Measurements from ENCODE around the gene MVP.
"Not testable (repeated sequence)": the region's sequence is repeated elsewhere in the genome, so short reads cannot be mapped to it uniquely, and the experiment has no call there.

The MVP gene

GRCh38 chr16:29815793-29816693, 4.2 kb upstream of the MVP start, which contains the start of gene PAGR1:
TSS of gene PAGR1 (plus strand) at chr16:29816152. CDS start at chr16:29816526, 374 bp downstream.
- DNase-seq (ENCODE audit: low spot score), result peak; percentile 99

DNA sequence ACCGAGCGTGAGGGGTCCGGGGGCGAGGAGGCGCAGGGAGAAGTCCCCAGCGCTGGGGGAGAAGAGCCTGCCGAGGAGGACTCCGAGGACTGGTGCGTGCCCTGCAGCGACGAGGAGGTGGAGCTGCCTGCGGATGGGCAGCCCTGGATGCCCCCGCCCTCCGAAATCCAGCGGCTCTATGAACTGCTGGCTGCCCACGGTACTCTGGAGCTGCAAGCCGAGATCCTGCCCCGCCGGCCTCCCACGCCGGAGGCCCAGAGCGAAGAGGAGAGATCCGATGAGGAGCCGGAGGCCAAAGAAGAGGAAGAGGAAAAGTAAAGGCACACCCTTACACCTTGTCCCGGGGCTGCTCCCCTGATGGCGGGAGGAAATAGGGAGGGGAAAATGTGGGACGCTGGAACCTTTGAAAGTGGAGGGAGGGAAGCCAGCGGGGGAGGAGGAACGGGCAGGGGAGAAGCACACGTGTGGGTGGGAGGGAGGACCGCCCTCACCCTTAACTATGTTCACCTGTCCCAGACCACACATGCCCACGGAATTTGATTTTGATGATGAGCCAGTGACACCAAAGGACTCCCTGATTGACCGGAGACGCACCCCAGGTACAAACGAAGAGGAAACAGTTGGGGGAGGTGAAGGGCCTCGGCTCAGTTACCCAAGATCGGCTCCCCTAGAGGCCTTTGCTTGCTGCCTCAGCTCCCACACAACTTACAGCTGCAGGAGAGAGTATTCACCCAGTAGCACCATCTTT, 3.4 kb upstream of the MVP start:
- DNase-seq (ENCODE audit: low spot score), result no peak

GRCh38 chr16:29818082-29818481, 2.2 kb upstream of the MVP start:
- no peak for DNase-seq (ENCODE audit: low spot score)

DNA sequence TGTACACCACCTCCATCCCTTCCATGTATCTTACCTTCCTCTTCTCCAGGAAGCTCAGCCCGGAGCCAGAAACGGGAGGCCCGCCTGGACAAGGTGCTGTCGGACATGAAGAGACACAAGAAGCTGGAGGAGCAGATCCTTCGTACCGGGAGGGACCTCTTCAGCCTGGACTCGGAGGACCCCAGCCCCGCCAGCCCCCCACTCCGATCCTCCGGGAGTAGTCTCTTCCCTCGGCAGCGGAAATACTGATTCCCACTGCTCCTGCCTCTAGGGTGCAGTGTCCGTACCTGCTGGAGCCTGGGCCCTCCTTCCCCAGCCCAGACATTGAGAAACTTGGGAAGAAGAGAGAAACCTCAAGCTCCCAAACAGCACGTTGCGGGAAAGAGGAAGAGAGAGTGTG, 756 bp upstream of the MVP start:
- no peak for DNase-seq (ENCODE audit: low spot score)

DNA sequence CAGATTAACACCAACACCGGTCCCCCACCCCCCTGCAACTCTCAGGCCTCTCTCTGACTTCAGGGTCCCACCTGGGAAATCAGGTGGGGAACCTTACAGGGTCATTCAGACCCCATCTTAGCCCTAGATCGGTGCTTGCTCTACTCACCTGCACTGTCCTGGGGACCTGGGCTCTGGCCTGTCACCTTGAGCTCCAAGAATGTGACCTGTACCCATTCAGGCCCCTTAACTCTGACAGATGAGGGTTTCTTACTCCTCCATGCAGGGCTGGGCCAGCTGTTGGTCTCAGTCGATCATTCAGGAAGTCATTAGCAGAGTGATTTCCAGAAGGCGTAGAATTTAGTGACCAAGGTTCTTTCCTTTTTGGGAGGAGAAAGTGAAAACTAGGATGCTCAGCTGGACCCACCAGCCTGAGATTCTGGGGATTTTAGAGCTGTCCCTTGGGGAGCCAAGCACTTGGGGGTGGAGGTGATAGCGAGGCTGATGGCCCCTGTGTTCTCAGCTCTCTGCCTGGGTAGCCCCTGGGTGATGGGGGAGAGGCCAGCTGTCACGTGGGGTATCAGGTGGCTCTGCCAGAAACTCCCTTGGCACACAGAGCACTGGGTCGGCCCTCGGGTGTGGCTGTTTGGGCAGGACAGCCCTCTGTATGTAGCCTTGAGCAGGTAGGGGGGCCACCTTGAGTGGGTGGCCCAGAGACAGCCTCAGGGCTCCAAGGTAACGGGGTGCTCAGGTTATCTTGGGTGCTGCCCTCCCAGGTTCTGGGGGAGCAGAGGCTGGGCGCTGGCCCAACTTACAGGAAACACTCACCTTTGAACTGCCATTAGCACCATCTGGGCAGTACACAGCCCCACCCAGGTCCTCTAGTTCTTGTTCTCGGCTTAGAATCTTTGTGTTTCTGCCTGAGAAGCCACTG, 724 bp downstream of the MVP start:
- DNase-seq (ENCODE audit: low spot score), result no peak

GRCh38 chr16:29821643-29822115, 1.4 kb downstream of the MVP start:
- no peak for DNase-seq (ENCODE audit: low spot score)

GRCh38 chr16:29824589-29825144, 4.4 kb downstream of the MVP start:
- no peak for DNase-seq (ENCODE audit: low spot score)

DNA sequence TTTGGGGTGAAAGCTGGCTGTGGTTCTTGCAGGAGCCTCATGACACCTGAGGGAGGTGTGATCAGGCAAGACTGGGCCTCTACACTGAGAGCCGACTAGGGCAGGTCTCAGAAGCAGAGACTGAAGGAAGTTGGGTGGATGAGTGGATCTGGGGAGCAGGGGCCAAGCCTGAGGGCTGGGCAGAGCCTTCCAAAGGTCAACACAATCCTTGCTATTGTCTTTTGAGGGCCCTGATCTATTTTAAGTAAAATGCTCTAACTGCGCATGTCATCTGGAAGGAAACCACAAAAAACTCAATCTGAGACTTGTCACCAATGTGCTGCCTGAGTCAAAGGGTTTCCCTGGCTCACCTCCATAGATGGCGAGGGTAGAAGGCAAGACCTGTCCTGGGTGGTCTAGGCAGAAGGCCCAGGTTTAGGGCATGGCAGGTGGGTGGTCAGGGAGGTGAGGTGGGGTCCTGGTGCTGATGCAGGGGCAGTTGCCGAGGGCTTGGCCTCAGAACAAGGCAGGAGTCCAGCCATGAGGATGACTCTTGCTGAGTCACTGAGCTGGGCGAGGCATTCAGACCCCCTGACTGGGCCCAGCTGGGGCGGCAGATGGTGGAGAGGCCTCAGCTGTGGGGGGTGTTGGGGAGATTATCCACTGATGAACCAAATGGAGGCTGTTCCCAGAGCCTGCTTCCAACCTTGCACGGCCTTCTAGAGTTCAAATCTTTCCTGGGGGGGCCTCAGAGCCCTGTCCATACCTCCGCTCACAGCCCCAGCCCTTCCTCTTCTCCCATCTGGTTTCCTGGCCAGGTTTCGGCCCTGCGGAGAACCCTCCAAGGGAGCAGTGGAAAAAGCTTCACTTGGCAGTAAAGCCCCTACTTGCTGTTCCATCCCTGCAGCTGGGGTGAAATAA, 5.1 kb downstream of the MVP start:
- peak; percentile 77 for DNase-seq (ENCODE audit: low spot score)

DNA sequence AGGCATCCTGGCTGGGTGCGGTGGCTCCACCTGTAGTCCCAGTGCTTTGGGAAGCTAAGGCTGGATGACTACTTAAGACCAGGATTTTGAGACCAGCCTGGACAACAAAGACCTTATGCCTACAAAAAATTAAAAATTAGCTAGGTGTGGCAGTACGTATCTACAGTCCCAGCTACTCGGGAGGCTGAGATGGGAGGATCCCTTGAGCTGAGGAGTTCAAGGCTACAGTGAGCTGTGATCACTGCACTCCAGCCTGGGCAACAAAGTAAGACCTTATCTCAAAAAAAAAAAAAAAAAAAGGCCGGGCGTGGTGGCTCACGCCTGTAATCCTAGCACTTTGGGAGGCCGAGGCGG, 6.1 kb downstream of the MVP start:
- no peak for DNase-seq (ENCODE audit: low spot score)

- no peak for DNase-seq (ENCODE audit: low spot score)
Observed at GRCh38 chr16:29830774-29831173, 10.5 kb downstream of the MVP start.

GRCh38 chr16:29831490-29831889, 11.2 kb downstream of the MVP start:
- DNase-seq (ENCODE audit: low spot score), result no peak

DNA sequence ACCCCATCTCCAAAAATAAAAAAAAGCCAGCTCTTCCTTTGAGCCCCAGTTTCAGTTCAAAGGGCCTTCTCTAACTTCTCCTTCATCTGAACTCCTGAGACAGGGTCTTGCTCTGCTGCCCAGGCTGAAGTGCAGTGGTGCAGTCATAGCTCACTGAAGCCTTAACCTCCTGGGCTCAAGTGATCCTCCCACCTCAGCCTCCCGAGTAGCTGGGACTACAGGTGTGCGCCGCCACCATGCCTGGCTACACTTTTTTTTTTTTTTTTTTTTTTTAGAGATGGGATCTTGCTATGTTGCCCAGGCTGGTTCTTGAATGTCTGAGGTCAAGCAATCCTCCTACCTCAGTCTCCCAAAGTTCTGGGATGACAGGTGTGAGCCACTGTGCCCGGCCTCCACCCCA, 13.0 kb downstream of the MVP start:
- DNase-seq (ENCODE audit: low spot score), result not testable (repeated sequence)

DNA sequence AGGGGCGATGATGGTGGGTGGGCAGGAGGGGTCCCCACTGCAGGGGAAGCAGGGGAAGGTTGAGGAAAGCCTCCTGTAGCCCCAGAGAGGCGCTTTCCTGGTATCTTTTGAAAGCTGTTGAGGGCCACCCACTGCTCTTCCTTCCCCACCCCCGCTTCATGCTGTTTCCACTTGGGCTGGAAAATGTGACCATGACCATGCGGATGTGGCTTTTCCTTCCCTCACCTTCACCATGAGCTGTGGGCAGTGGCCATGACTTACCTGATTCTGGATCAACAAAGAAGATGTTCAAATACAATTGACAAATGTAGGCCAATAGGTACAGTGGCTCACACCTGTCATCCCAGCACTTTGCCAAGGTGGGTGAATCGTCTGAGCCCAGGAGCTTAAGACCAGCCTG, 13.8 kb downstream of the MVP start:
- no peak for DNase-seq (ENCODE audit: low spot score)

DNA sequence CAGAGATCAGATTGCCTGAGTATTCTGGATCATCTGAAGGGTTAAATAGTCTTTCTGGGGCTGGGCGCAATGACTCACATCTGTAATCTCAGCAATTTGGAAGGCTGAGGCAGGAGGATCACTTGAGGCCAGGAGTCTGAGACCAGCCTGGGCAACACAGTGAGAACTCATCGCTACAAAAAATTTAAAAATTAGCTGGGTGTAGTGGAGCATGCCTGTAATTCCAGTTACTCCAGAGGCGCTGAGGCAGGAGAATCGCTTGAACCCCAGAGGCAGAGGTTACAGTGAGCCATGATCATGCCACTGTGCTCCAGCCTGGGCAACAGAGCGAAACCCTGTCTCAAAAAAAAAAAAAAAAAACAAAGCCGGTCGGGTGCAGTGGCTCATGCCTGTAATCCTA, 15.7 kb downstream of the MVP start:
- DNase-seq (ENCODE audit: low spot score), result no peak

GRCh38 chr16:29836623-29837022, 16.4 kb downstream of the MVP start:
- DNase-seq (ENCODE audit: low spot score), result no peak

DNA sequence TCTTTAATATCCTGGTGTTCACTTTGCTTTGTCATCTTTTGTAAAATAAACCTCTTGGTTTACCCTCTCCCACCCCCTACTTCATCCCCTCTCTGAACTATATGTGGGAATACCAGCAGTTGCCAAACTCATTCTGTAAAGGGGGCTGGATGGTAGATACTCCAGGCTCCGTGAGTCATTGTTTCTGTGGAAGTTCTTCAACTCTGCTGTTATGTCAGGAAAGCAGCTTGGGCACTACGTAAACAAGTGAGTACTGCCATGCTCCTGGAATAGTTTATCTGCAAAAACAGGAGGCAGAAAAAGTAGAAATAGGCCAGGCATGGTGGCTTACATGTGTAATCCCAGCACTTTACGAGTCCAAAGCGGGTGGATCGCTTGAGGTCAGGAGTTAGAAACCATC, 17.6 kb downstream of the MVP start:
- DNase-seq (ENCODE audit: low spot score), result no peak

DNA sequence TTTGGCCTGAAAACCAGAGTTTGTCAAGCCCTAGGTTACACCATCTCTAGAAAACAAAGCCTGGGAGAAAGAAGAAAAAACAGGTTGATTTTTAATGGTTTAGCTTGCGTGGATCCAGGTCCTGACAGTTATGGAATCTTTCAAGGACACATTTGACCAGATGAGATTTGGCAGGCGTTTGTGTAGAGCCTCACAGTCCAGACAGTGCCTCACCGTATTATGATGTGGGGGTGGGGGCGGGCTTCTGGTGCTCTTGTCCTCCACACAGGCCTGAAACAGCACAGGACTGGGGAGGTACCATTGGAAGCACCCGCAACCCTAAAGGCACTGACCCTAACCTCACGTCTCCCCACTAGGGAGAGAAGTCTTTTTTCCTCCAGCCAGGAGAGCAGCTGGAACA, 19.6 kb downstream of the MVP start:
- no peak for DNase-seq (ENCODE audit: low spot score)

DNA sequence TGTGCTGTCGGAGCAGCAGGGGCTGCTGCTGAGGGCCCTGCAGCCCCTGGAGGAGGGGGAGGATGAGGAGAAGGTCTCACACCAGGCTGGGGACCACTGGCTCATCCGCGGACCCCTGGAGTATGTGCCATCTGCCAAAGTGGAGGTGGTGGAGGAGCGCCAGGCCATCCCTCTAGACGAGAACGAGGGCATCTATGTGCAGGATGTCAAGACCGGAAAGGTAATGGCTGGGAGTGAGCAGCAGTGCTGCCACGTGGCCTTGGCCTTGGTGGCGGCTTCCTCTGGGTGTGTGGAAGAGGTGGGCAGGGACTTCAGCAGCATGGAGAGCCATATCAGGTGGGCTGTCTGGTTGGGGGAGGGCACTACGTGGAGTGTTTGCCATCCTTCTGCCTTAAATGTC, 20.0 kb downstream of the MVP start:
- DNase-seq (ENCODE audit: low spot score), result no peak

DNA sequence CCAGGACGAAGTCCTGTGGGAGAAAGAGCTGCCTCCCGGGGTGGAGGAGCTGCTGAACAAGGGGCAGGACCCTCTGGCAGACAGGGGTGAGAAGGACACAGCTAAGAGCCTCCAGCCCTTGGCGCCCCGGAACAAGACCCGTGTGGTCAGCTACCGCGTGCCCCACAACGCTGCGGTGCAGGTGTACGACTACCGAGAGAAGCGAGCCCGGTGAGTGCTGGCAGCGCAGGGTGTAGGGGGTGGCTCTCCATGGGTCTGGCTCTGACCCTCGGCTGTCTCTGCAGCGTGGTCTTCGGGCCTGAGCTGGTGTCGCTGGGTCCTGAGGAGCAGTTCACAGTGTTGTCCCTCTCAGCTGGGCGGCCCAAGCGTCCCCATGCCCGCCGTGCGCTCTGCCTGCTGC, 21.4 kb downstream of the MVP start:
- no peak for DNase-seq (ENCODE audit: low spot score)

- DNase-seq (ENCODE audit: low spot score), result no peak
Observed at GRCh38 chr16:29842732-29843346, 22.6 kb downstream of the MVP start.

All from putamen (tissue), 1 donor.